IPS-15b (cell line): ENCODE results near the gene PRKCI.

Source experiments
- H3K27me3 ChIP-seq: one replicate; pipeline ENCODE4 v1.6.1; 2013; ENCODE audit warnings: low read length; ENCODE audit not compliant: control insufficient read depth, insufficient read depth
- H3K36me3 ChIP-seq: one replicate; pipeline ENCODE4 v1.6.1; 2013; ENCODE audit warnings: low read length; ENCODE audit not compliant: control insufficient read depth, insufficient read depth
- H3K4me1 ChIP-seq: one replicate; pipeline ENCODE4 v1.6.1; 2013; ENCODE audit warnings: mild to moderate bottlenecking, low read length; ENCODE audit not compliant: control insufficient read depth, insufficient read depth
- H3K4me3 ChIP-seq: one replicate; pipeline ENCODE4 v1.5.1; 2013; ENCODE audit warnings: low read depth, low read length
- H3K9ac ChIP-seq: one replicate; pipeline ENCODE4 v1.6.1; 2013; ENCODE audit warnings: low read depth, mild to moderate bottlenecking, low read length
- H3K9me3 ChIP-seq: one replicate; pipeline ENCODE4 v1.6.1; 2013; ENCODE audit warnings: mild to moderate bottlenecking, low read length; ENCODE audit not compliant: control insufficient read depth, insufficient read depth

The PRKCI gene

DNA sequence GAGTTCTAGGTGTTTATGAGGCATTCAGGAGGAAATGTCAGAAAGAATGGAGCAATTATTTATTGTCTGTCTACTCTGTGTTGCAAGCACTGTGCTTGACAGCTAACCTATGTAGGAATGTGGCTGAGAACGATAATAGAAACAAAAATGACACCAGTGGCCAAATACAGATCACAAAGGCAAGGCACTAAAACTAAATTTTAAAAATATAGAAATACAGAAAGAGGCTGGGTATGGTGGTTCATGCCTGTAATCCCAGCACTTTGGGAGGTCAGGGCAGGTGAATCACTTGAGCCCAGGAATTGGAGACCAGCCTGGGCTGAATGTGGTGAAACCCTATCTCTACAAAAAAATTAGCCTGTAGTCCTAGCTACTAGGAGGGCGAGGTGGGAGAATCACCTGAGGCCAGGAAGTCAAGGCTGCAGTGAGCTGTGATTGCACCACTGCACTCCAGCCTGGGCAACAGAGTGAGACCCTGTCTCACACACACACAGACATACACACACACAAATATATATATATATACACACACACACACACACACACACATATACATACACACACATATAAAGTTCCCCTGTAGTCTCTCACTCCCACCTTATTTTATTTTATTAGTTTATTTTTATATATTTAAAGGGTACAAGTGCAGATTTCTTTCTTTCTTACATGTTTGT lies 6.0 kb downstream of the PRKCI start:
- H3K4me1 ChIP-seq: no peaks in the 10 kb centered on the region
- H3K9me3 ChIP-seq: no peaks in the 10 kb centered on the region
- no peaks in the 10 kb centered on the region for H3K36me3 ChIP-seq
- H3K4me3 ChIP-seq: no peak overlapping the region
- no peak overlapping the region for H3K9ac ChIP-seq
- no peaks in the 10 kb centered on the region for H3K27me3 ChIP-seq

DNA sequence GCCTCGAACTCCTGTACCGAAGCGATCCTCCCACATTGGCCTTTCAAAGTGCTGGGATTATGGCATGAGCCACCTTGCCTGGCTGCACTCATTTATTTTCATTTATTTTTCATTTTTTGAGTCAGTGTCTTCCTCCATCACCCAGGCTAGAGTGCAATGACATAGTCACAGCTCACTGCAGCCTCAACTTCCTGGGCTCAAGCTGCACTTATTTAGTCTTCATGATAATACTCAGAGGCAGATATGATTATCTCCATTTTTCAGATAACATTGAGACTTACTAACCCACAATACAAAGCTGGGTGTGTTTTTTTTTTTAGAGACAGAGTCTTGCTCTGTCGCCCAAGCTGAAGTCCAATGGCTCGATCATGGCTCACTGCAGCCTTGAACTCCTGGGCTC lies 10.0 kb downstream of the PRKCI start:
- H3K9ac ChIP-seq: no peak overlapping the region

DNA sequence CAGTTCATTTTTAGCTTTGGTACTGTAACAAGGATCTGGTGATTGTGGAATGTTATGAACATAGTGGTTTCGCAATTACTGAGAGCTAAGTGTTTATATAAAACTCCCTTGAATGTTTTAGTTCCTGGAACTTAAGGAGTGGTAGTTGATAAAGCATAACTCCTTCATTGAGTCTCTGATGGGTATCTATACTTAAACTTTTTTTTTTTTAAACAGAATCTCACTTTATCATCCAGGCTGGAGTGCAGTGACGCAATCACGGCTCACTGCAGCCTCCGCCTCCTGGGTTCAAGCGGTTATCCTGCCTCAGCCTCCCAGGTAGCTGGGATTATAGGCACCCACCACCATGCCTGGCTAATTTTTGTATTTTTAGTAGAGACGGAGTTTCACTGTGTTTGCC lies 11.3 kb downstream of the PRKCI start:
- no peaks in the 10 kb centered on the region for H3K4me1 ChIP-seq
- H3K27me3 ChIP-seq: no peaks in the 10 kb centered on the region
- H3K36me3 ChIP-seq: peaks cover 6% of the 10 kb centered on the region
- no peaks in the 10 kb centered on the region for H3K9me3 ChIP-seq
- no peak overlapping the region for H3K9ac ChIP-seq
- H3K4me3 ChIP-seq: no peak overlapping the region

More for the DNA sequence above, 10.0 kb downstream of the PRKCI start:
- Histone ChIP-seq H3K9me3 (no peaks in the 10 kb centered on the region), H3K4me3 (no peak overlapping the region), H3K4me1 (no peaks in the 10 kb centered on the region), H3K36me3 (peaks cover 6% of the 10 kb centered on the region), H3K27me3 (no peaks in the 10 kb centered on the region)

DNA sequence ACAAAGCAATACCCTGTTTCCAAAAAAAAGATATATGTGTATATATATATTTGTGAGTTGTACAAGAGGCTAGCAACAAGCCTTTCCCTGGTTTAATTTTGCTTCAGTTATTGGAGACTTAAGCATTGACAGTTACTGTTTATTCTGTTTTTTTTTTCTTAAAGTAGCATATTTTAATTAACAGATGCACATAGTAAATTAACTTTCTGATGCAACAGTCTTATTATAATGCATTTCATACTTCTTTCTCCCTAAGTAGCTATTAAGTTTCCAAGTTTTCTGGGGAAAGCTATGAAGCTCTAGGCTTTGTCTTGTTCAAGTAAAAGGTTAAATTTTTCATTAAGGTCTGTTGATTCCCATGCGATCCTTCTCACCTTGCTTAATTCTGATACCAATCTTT lies 17.9 kb downstream of the PRKCI start:
- peaks cover 10% of the 10 kb centered on the region for H3K36me3 ChIP-seq
- no peaks in the 10 kb centered on the region for H3K27me3 ChIP-seq
- H3K4me3 ChIP-seq: no peak overlapping the region
- H3K9me3 ChIP-seq: no peaks in the 10 kb centered on the region
- no peak overlapping the region for H3K9ac ChIP-seq
- no peaks in the 10 kb centered on the region for H3K4me1 ChIP-seq

DNA sequence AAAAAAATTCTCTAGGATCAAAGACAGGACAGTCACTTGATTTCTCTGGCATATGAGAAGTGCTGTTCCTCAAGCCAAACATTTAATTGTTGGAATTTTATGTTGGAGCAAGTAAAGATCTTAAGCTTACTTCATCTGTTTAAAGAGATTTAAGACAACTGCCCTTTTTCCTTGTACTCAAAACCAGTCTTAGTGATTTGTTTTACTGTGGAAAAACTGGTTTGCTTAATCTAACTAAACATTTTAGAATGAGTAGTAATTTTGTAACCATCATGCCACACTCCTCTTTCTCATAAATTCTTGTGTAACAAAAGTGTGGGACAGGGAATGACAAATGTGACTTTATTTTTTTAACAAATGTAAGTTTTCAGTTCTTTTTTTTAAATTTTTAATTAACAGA lies 18.4 kb downstream of the PRKCI start:
- no peaks in the 10 kb centered on the region for H3K9me3 ChIP-seq
- no peak overlapping the region for H3K4me3 ChIP-seq
- no peaks in the 10 kb centered on the region for H3K4me1 ChIP-seq
- H3K36me3 ChIP-seq: peaks cover 10% of the 10 kb centered on the region
- H3K27me3 ChIP-seq: no peaks in the 10 kb centered on the region
- no peak overlapping the region for H3K9ac ChIP-seq

DNA sequence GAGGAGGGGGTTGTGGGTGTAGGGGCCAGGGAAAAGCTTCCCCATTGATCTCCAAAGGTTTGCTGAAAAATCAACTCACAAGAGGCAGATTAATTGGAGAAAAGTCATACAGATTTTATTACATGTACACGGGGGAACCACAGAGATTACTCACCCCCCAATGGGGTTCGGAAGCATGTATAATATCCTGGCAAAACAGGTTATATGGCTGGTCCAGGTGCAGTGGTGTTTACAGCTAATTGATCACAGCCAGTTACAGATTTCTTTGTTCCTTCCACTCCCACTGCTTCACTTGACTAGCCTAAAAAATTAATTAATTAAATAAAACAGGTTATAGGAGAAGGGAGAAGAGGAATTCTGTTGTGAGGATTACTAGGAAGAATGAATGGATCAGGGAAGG lies 22.4 kb downstream of the PRKCI start:
- H3K9ac ChIP-seq: no peak overlapping the region
- H3K36me3 ChIP-seq: peaks cover 3% of the 10 kb centered on the region
- no peaks in the 10 kb centered on the region for H3K27me3 ChIP-seq
- H3K9me3 ChIP-seq: no peaks in the 10 kb centered on the region
- H3K4me1 ChIP-seq: no peaks in the 10 kb centered on the region
- no peak overlapping the region for H3K4me3 ChIP-seq

DNA sequence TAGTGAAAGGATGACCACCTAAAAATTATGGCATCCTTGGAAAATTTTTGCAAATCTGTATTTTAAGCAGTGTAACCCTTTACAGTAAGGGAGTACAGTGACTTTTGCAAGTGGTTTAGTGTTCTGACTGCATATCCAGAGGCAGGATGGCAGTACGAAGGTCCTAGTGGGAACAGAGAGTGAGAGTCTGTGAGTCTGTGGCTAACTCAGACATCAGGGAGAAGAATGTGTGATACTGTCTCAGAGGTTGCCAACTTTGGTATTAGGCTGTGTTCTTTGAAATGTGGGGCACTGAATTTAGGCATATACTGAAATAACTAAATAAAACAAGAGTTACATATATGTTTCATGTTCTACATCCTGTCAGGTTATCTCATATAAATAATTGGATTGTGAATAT lies 25.7 kb downstream of the PRKCI start:
- Histone ChIP-seq H3K9me3 (no peaks in the 10 kb centered on the region), H3K4me3 (no peak overlapping the region), H3K36me3 (peaks cover 3% of the 10 kb centered on the region), H3K4me1 (no peaks in the 10 kb centered on the region), H3K27me3 (no peaks in the 10 kb centered on the region), H3K9ac (no peak overlapping the region)

DNA sequence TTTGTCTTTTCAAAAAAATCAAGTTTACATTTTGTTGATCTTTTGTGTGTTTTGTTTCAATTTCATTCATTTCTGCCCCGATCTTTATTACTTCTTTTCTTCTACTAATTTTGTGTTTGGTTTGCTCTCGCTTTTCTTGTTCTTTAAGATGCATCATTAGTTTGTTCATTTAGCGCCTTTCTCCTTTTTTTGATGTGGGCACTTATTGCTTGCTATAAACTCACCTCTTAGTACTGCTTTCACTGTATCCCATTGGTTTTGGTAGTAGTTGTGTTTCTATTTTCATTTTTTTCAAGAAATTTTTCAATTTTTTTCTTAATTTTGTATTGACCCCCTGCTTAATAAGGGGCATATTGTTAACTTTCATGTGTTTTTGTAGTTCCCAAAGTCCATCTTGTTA lies 34.4 kb downstream of the PRKCI start:
- no peak overlapping the region for H3K9ac ChIP-seq
- H3K27me3 ChIP-seq: no peaks in the 10 kb centered on the region
- H3K36me3 ChIP-seq: peaks cover 4% of the 10 kb centered on the region
- no peak overlapping the region for H3K4me3 ChIP-seq
- no peaks in the 10 kb centered on the region for H3K4me1 ChIP-seq
- no peaks in the 10 kb centered on the region for H3K9me3 ChIP-seq

DNA sequence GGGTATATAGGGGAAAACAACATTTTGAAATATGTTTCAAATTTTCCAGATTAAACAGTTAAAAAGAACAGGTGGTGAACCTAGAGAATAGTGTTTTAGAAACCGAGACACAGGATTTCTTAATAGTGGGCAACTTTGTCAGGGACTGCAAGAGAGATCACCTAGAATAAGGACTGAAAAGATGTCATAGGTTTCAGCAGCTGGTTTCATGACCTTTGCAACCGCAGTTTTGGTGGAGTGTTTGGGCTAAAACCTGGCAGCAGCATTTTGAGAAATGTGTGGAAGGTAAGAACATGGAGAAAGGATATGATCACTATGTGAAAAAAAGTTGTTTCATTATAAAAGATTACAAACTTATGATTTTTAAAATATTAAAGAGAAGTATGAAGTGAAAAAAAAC lies 34.9 kb downstream of the PRKCI start:
- Histone ChIP-seq H3K4me1 (no peaks in the 10 kb centered on the region), H3K27me3 (no peaks in the 10 kb centered on the region), H3K4me3 (no peak overlapping the region), H3K9me3 (no peaks in the 10 kb centered on the region), H3K36me3 (peaks cover 4% of the 10 kb centered on the region), H3K9ac (no peak overlapping the region)

DNA sequence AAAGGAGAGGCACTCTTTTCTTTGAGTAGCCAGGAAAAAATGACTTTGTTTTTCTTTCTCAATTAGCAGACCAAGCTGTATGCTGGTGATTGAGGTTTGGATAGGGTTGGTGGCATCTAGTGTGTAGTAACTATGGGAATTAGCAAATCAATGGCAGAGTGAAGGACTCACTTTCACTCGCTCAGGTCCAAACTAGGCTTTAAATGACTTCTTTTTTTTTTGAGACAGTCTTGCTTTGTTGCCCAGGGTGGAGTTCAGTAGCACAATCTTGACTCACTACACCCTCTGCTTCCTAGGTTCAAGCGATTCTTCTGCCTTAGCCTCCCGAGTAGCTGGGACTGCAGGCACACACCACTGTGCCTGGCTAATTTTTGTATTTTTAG lies 35.9 kb downstream of the PRKCI start:
- no peaks in the 10 kb centered on the region for H3K9me3 ChIP-seq
- H3K4me1 ChIP-seq: no peaks in the 10 kb centered on the region
- H3K27me3 ChIP-seq: no peaks in the 10 kb centered on the region
- peaks cover 4% of the 10 kb centered on the region for H3K36me3 ChIP-seq
- H3K4me3 ChIP-seq: no peak overlapping the region
- no peak overlapping the region for H3K9ac ChIP-seq

DNA sequence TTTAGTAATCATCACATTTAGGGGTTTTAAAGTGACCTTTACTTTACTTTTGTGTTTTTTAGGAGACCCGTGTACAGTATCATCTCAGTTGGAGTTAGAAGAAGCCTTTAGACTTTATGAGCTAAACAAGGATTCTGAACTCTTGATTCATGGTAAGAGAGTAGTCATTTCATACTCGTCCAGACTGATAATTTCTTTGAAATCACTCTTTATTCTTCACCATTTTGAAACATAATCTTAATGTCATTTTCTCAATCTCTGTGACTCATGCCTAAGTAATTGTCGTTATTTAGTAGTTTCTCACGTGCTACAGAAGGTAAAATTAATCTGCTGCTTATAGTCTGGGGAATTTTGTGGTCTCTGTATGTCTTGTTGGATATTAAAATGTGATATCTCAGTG lies 37.7 kb downstream of the PRKCI start:
- no peaks in the 10 kb centered on the region for H3K9me3 ChIP-seq
- H3K4me3 ChIP-seq: no peak overlapping the region
- no peaks in the 10 kb centered on the region for H3K27me3 ChIP-seq
- H3K4me1 ChIP-seq: no peaks in the 10 kb centered on the region
- no peak overlapping the region for H3K9ac ChIP-seq
- H3K36me3 ChIP-seq: peaks cover 4% of the 10 kb centered on the region

DNA sequence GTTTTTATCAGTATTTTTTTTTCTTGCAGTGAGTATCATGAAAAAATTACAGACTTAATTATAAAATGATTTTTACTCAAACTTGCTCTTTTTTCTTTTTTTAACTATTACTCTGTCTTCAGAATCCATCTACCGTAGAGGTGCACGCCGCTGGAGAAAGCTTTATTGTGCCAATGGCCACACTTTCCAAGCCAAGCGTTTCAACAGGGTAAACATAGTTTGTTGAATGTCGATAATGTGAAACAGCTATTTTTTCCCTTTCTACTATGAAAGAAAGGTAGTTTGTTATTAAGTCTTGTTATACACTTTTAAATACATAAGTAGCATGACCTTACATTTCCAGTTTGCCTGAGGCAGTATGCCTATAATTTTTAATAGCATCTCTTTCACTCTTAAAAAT lies 45.6 kb downstream of the PRKCI start:
- no peaks in the 10 kb centered on the region for H3K36me3 ChIP-seq
- no peak overlapping the region for H3K4me3 ChIP-seq
- no peaks in the 10 kb centered on the region for H3K9me3 ChIP-seq
- H3K9ac ChIP-seq: no peak overlapping the region
- H3K4me1 ChIP-seq: no peaks in the 10 kb centered on the region
- H3K27me3 ChIP-seq: no peaks in the 10 kb centered on the region
